ENCODE data around the gene DMRTB1. TPM values are rescaled to one million over a fixed set of nuclear protein-coding genes. Genes with fewer than 3 reads are reported as not detected.

DMRTB1 gene
- total RNA-seq (not detected), polyA plus RNA-seq (not detected)
- long read RNA-seq, donor 1: 0 reads
- long read RNA-seq, donor 2: 0 reads

DNA sequence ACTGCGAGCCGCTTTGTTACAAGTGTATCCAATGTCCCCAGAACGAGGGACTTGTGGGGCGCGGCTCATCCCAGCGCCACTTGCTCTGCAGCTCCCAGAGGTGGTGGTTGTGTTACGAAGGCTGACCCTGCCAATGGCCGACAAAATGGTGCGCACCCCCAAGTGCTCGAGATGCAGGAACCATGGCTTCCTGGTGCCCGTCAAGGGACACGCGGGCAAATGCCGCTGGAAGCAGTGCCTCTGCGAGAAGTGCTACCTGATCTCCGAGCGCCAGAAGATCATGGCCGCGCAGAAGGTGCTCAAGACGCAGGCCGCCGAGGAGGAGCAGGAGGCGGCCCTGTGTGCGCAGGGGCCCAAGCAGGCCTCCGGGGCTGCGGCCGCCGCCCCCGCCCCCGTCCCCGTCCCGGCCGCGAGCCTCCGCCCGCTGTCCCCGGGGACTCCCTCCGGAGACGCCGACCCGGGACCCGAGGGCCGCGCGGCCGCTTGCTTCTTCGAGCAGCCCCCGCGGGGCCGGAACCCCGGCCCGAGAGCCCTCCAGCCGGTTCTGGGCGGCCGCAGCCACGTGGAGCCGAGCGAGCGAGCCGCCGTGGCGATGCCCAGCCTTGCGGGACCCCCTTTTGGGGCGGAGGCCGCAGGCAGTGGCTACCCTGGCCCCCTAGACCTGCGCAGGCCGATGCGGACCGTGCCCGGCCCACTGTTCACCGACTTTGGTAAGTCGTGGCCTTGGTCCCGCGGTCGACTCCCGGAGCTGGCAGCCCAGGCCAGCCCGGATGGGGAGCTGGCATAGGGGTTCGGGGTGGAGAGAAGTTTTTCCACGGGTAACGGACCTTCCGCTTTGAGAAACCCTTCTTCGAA lies at the start of gene DMRTB1:
DMRTB1 (plus strand) TSS at position 79 of the 855 bp plus-strand sequence; CDS start at position 134, 55 bp downstream.
- no peak within 1 kb of the TSS for H3K27ac ChIP-seq
- no peaks in the 10 kb centered on the region for H3K9me3 ChIP-seq
- no peaks in the 10 kb centered on the region for H3K4me1 ChIP-seq
- H3K27me3 ChIP-seq (replicated peaks in 1 of 7): peaks cover 0 to 4% (median 0%) of the 10 kb centered on the region in 7 donors
- intact Hi-C loops (cut with DNase I; ENCODE audit: low total_unique reads): no loop called here
- TF ChIP-seq POLR2A (IDR thresholded peaks at IDR 0.05) (no peak), POLR2AphosphoS5 (IDR thresholded peaks at IDR 0.05) (no peak)
- TF ChIP-seq, protein P1, sequence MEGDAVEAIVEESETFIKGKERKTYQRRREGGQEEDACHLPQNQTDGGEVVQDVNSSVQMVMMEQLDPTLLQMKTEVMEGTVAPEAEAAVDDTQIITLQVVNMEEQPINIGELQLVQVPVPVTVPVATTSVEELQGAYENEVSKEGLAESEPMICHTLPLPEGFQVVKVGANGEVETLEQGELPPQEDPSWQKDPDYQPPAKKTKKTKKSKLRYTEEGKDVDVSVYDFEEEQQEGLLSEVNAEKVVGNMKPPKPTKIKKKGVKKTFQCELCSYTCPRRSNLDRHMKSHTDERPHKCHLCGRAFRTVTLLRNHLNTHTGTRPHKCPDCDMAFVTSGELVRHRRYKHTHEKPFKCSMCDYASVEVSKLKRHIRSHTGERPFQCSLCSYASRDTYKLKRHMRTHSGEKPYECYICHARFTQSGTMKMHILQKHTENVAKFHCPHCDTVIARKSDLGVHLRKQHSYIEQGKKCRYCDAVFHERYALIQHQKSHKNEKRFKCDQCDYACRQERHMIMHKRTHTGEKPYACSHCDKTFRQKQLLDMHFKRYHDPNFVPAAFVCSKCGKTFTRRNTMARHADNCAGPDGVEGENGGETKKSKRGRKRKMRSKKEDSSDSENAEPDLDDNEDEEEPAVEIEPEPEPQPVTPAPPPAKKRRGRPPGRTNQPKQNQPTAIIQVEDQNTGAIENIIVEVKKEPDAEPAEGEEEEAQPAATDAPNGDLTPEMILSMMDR (IDR thresholded peaks at IDR 0.05 in 8 of 11, conservative IDR thresholded peaks at IDR 0.05 in 3 of 11): no peak
- WGBS, 5 donors: 90 to 97% (median 95%) methylated on average over 30 to 82 of the region's 82 CpGs
- DNase-seq: peak; percentile 62
- no peaks in the 10 kb centered on the region for H3K36me3 ChIP-seq
- no peak within 1 kb of the TSS for H3K4me3 ChIP-seq

DNA sequence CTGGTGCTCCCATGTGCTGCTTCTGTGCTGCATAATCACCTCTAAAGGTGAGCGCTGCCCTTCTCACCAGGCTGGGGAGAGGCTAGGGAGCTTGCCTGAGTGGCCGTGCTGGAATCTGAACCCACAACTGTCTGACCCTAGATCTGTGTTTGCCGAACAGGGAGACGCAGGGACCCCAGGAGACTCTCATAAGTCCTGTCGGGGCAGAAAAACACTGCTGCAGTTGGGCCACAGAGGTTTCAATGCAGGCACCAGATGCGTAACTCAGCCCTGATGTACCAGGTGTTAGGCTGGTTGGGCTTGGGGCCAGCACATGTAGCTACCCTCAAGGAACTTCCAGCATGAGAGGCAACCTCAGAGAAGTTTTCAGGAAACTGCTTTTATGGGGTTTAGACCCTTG lies 49.5 kb upstream of the DMRTB1 start:
- intact Hi-C loops (cut with DNase I; ENCODE audit: low total_unique reads): no loop called here
- no peak for DNase-seq
- no peak overlapping the region for H3K4me3 ChIP-seq
- WGBS, 5 donors: 71 to 84% (median 78%) methylated on average over 6 of the region's 6 CpGs
- peaks cover 0 to 24% (median 0%) of the 10 kb centered on the region in 6 donors for H3K4me1 ChIP-seq
- no peaks in the 10 kb centered on the region for H3K36me3 ChIP-seq
- H3K27me3 ChIP-seq (replicated peaks in 1 of 7): peaks cover 0 to 16% (median 0%) of the 10 kb centered on the region in 7 donors
- H3K27ac ChIP-seq: peak overlapping the region in 4 of 8 donors; percentile 36 to 66 (median 46)
- H3K9me3 ChIP-seq: no peaks in the 10 kb centered on the region
- TF ChIP-seq, protein P1 (IDR thresholded peaks at IDR 0.05 in 8 of 11, conservative IDR thresholded peaks at IDR 0.05 in 3 of 11): no peak
- no peak for TF ChIP-seq POLR2AphosphoS5 (IDR thresholded peaks at IDR 0.05)
- TF ChIP-seq POLR2A (IDR thresholded peaks at IDR 0.05): no peak

DNA sequence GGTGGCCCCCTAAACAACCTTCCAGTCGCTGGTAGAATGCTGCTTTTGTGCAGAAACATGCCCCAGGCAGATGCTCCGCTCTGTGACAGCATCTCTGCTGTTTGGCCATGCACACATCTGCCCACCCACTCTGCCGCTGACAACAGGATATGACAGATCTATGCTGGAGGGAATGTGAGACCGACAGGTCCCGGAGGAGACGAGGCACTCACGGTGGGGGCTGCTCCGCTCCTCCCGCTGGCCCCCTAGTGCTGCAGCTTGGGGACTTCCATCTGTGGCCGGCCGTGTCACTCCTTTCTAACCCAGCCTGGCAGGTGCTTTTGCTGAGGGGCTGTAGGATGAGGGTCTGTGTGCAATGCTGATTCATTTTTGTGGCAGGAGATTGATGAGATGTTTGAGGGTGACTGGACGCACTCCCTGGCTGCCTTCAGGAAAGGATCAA lies 49.1 kb upstream of the DMRTB1 start:
- Histone ChIP-seq H3K9me3 (no peaks in the 10 kb centered on the region), H3K27ac (peak overlapping the region in 3 of 8 donors; percentile 44 to 66 (median 48)), H3K36me3 (no peaks in the 10 kb centered on the region), H3K27me3 (replicated peaks in 1 of 7) (peaks cover 0 to 16% (median 0%) of the 10 kb centered on the region in 7 donors), H3K4me1 (peaks cover 0 to 24% (median 0%) of the 10 kb centered on the region in 6 donors), H3K4me3 (no peak overlapping the region)
- WGBS, 5 donors: 47 to 72% (median 55%) methylated on average over 12 of the region's 12 CpGs
- intact Hi-C loops (cut with DNase I; ENCODE audit: low total_unique reads): no loop called here
- no peak for DNase-seq
- peak in 2 of 3 donors; percentile 24 to 46 for TF ChIP-seq POLR2AphosphoS5 (IDR thresholded peaks at IDR 0.05)
- TF ChIP-seq, protein P1 (IDR thresholded peaks at IDR 0.05 in 8 of 11, conservative IDR thresholded peaks at IDR 0.05 in 3 of 11): no peak

DNA sequence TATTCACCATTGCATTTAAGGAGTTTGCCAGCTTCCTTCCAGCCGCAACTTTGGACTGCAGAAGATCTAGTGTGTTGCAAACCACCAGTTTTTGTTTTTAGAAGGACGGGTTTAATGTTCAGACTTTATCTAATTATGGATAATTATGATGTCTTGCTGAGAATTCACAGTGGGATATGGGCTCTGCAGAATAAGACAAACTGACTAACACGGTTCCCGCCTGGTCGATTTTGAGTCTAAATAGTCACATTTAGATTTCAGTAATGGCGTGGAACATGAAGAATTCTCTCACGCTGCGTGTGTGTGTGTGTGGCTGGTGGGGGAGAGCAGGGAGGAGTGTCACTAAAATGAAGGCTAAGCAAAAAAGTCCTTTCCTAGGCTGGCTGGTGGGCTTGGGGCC lies 48.5 kb upstream of the DMRTB1 start:
- Histone ChIP-seq H3K4me1 (peaks cover 0 to 24% (median 0%) of the 10 kb centered on the region in 6 donors), H3K36me3 (no peaks in the 10 kb centered on the region), H3K27ac (peak overlapping the region in 2 of 8 donors; percentile 19 to 66), H3K27me3 (replicated peaks in 1 of 7) (peaks cover 0 to 16% (median 0%) of the 10 kb centered on the region in 7 donors), H3K4me3 (no peak overlapping the region), H3K9me3 (no peaks in the 10 kb centered on the region)
- WGBS, 5 donors: 86 to 96% (median 92%) methylated on average over 8 of the region's 8 CpGs
- TF ChIP-seq, protein P1 (IDR thresholded peaks at IDR 0.05 in 8 of 11, conservative IDR thresholded peaks at IDR 0.05 in 3 of 11): no peak
- TF ChIP-seq POLR2AphosphoS5 (IDR thresholded peaks at IDR 0.05): no peak
- TF ChIP-seq POLR2A (IDR thresholded peaks at IDR 0.05): no peak
- intact Hi-C loops (cut with DNase I; ENCODE audit: low total_unique reads): no loop called here
- DNase-seq: no peak
